ENCODE data around the gene TTC14.

- TF ChIP-seq EZH2 (IDR thresholded peaks at IDR 0.05) (no peak), POLR2AphosphoS5 (IDR thresholded peaks at IDR 0.05; ENCODE audit: borderline replicate concordance, low read depth, low read length) (no peak)
These were observed 39.0 kb downstream of the TTC14 start for GRCh38 chr3:180640987-180641386.

Data from SK-N-MC (cell line).